HEK293 (cell line): ENCODE measurements around the gene SLC12A1.

Experiments used
- BCL11A ChIP-seq: fragments of 450-650 bp; formaldehyde crosslinking; IDR thresholded peaks from 2 replicates; pipeline ENCODE4 v1.5.1; 2016; ENCODE audit warnings: low read depth, missing biosample characterization, missing genetic modification characterization
- TCF7L2 ChIP-seq: IDR thresholded peaks from 2 replicates; pipeline ENCODE4 v1.6.1; 2011; ENCODE audit warnings: low read depth, mild to moderate bottlenecking, inconsistent platforms, low read length, moderate library complexity, borderline replicate concordance
- YY1 ChIP-seq: fragments of 450-650 bp; formaldehyde crosslinking; IDR thresholded peaks from 2 replicates; pipeline ENCODE4 v1.5.1; 2018; ENCODE audit warnings: missing biosample characterization, missing genetic modification characterization
- ZNF138 ChIP-seq: fragments of 450-650 bp; formaldehyde crosslinking; IDR thresholded peaks from 2 replicates; pipeline ENCODE4 v1.5.1; 2016; ENCODE audit warnings: missing biosample characterization, missing genetic modification characterization, borderline replicate concordance
- ZNF175 ChIP-seq: fragments of 450-650 bp; formaldehyde crosslinking; IDR thresholded peaks from 2 replicates; pipeline ENCODE4 v1.5.1; 2016; ENCODE audit warnings: missing biosample characterization, missing genetic modification characterization
- ZNF19 ChIP-seq: fragments of 450-650 bp; formaldehyde crosslinking; IDR thresholded peaks from 2 replicates; pipeline ENCODE4; 2016; ENCODE audit warnings: missing biosample characterization, missing genetic modification characterization, low read depth
- ZNF560 ChIP-seq: fragments of 450-650 bp; formaldehyde crosslinking; IDR thresholded peaks from 2 replicates; pipeline ENCODE4 v1.5.1; 2017; ENCODE audit warnings: missing biosample characterization, missing genetic modification characterization, borderline replicate concordance
- ZNF747 ChIP-seq: fragments of 450-650 bp; formaldehyde crosslinking; IDR thresholded peaks from 2 replicates; pipeline ENCODE4 v1.5.1; 2016; ENCODE audit warnings: missing biosample characterization, missing genetic modification characterization
- ZNF837 ChIP-seq: fragments of 450-650 bp; formaldehyde crosslinking; IDR thresholded peaks from 2 replicates; pipeline ENCODE4 v1.5.1; 2016; ENCODE audit warnings: missing biosample characterization, missing genetic modification characterization
- TF ChIP-seq, protein P1 (sequence below): fragments of 450-650 bp; formaldehyde crosslinking; IDR thresholded peaks from 2 replicates; pipeline ENCODE4 v1.5.1; 2016; ENCODE audit warnings: missing biosample characterization, missing genetic modification characterization
- TF ChIP-seq, protein P2 (sequence below): fragments of 450-650 bp; formaldehyde crosslinking; IDR thresholded peaks from 2 replicates; pipeline ENCODE4 v1.5.1; 2017; ENCODE audit warnings: missing biosample characterization, missing genetic modification characterization
- TF ChIP-seq, protein P3 (sequence below): fragments of 450-650 bp; formaldehyde crosslinking; IDR thresholded peaks from 2 replicates; pipeline ENCODE4 v1.5.1; 2016; ENCODE audit warnings: missing biosample characterization, missing genetic modification characterization
- TF ChIP-seq, protein P4 (sequence below): fragments of 450-650 bp; formaldehyde crosslinking; IDR thresholded peaks from 2 replicates; pipeline ENCODE4 v1.5.1; 2016; ENCODE audit warnings: missing biosample characterization, missing genetic modification characterization

DNA sequence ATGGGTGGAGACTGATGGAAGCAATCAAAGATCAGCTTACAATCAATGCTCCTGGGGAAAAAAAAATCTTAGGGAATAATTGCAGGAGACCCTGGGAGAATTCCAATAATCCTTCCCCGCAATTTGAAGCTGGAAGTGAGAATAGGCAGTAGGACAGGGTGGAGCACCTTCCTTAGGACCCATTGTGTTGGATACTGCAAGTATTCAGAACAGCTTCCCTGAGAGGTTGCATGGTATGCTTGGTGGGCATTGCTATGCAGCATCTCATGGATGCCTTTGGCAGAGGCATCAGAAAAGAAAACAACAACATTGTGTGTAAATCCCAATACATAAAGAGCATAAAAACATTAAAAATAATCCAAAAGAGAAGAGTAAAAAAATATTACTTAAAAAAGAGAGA, 100.5 kb downstream of the SLC12A1 start:
- TF ChIP-seq YY1 (tag by site-specific recombination) (no peak), ZNF19 (no peak), TCF7L2 (no peak), ZNF138 (tag by site-specific recombination) (no peak), ZNF175 (no peak), ZNF747 (tag by site-specific recombination) (no peak), BCL11A (tag by site-specific recombination) (no peak), ZNF560 (tag by site-specific recombination) (no peak), ZNF837 (no peak)
- TF ChIP-seq, protein P1, sequence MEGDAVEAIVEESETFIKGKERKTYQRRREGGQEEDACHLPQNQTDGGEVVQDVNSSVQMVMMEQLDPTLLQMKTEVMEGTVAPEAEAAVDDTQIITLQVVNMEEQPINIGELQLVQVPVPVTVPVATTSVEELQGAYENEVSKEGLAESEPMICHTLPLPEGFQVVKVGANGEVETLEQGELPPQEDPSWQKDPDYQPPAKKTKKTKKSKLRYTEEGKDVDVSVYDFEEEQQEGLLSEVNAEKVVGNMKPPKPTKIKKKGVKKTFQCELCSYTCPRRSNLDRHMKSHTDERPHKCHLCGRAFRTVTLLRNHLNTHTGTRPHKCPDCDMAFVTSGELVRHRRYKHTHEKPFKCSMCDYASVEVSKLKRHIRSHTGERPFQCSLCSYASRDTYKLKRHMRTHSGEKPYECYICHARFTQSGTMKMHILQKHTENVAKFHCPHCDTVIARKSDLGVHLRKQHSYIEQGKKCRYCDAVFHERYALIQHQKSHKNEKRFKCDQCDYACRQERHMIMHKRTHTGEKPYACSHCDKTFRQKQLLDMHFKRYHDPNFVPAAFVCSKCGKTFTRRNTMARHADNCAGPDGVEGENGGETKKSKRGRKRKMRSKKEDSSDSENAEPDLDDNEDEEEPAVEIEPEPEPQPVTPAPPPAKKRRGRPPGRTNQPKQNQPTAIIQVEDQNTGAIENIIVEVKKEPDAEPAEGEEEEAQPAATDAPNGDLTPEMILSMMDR (tag by site-specific recombination) = no peak
- TF ChIP-seq, protein P2, sequence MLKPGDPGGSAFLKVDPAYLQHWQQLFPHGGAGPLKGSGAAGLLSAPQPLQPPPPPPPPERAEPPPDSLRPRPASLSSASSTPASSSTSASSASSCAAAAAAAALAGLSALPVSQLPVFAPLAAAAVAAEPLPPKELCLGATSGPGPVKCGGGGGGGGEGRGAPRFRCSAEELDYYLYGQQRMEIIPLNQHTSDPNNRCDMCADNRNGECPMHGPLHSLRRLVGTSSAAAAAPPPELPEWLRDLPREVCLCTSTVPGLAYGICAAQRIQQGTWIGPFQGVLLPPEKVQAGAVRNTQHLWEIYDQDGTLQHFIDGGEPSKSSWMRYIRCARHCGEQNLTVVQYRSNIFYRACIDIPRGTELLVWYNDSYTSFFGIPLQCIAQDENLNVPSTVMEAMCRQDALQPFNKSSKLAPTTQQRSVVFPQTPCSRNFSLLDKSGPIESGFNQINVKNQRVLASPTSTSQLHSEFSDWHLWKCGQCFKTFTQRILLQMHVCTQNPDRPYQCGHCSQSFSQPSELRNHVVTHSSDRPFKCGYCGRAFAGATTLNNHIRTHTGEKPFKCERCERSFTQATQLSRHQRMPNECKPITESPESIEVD (tag by site-specific recombination) = no peak
- TF ChIP-seq, protein P3, sequence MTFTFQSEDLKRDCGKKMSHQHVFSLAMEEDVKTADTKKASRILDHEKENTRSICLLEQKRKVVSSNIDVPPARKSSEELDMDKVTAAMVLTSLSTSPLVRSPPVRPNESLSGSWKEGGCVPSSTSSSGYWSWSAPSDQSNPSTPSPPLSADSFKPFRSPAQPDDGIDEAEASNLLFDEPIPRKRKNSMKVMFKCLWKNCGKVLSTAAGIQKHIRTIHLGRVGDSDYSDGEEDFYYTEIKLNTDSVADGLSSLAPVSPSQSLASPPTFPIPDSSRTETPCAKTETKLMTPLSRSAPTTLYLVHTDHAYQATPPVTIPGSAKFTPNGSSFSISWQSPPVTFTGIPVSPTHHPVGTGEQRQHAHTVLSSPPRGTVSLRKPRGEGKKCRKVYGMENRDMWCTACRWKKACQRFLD = no peak
- TF ChIP-seq, protein P4, sequence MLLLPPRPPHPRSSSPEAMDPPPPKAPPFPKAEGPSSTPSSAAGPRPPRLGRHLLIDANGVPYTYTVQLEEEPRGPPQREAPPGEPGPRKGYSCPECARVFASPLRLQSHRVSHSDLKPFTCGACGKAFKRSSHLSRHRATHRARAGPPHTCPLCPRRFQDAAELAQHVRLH = no peak
